Activated naive CD8-positive, alpha-beta T cell treated with anti-CD3 and anti-CD28 coated beads, Interleukin-2, amount 10 ng/mL, durations not matched to agents 7 days and 5 days (primary cell): ENCODE results near the gene ATP6V0C. TPM values are rescaled to one million over a fixed set of nuclear protein-coding genes. Genes with fewer than 3 reads are reported as not detected.
A peak's percentile ranks its signal among the peaks of the same experiment; 100 is the strongest.

Source experiments
- ATAC-seq: fragments of 150-1000 bp; cut with Tn5 transposase; one replicate; pipeline ENCODE4 v1.10.0; 2021; ENCODE audit warnings: low read depth, moderate library complexity
- POLR2A ChIA-PET: fragments of 350-600 bp; sonication (Branson Sonifier 250); formaldehyde crosslinking; loops from one replicate; lab custom pipeline; 2021; ENCODE audit warnings: antibody characterized with exemption; lab: Charles Lee
- DNase-seq: peaks from one replicate; pipeline ENCODE4 v3.0.0; 2021
- H3K27ac Mint-ChIP-seq: one replicate; pipeline ENCODE4 v1.8.0; 2022; ENCODE audit warnings: mild to moderate bottlenecking, mixed read lengths
- H3K27me3 Mint-ChIP-seq: one replicate; pipeline ENCODE4 v1.8.0; 2022; ENCODE audit warnings: mild to moderate bottlenecking, moderate library complexity, mixed read lengths
- H3K36me3 Mint-ChIP-seq: one replicate; pipeline ENCODE4 v1.8.0; 2021; ENCODE audit warnings: mild to moderate bottlenecking, mixed read lengths
- H3K4me1 Mint-ChIP-seq: one replicate; pipeline ENCODE4 v1.8.0; 2021; ENCODE audit warnings: mixed read lengths
- H3K4me3 Mint-ChIP-seq: one replicate; pipeline ENCODE4 v1.8.0; 2022; ENCODE audit warnings: mild to moderate bottlenecking, moderate library complexity, mixed read lengths
- H3K9me3 Mint-ChIP-seq: one replicate; pipeline ENCODE4 v1.8.0; 2021; ENCODE audit warnings: mixed read lengths
- total RNA-seq, 2 experiments: library from RNA; stranded (reverse); gene quantifications; one replicate each; pipeline ENCODE4 v1.2.3, GENCODE V29; 2021

ATP6V0C gene
- total RNA-seq, 2 experiments from 2014 or later, result 117 to 122 TPM

GRCh38 chr16:2514333-2515179 lies 804 bp downstream of the ATP6V0C start:
- peak; percentile 63 for DNase-seq
- Mint-ChIP-seq H3K4me1 (peaks cover 35% of the 10 kb centered on the region), H3K27ac (peak overlapping the region; percentile 93), H3K27me3 (peaks cover 8% of the 10 kb centered on the region), H3K4me3 (peak overlapping the region; percentile 94), H3K36me3 (peaks cover 8% of the 10 kb centered on the region), H3K9me3 (no peaks in the 10 kb centered on the region)
- POLR2A ChIA-PET, result interaction anchor here (0.6 to 4.0 kb wide), 10 partner anchors 12 to 360 kb away, joined by 3 to 43 read pairs (median 4); partner anchors contain the start of genes CEMP1, ECI1, PDPK1 and TEDC2
- peak; percentile 6 for ATAC-seq

GRCh38 chr16:2515180-2515851 lies 1.6 kb downstream of the ATP6V0C start:
- H3K27ac Mint-ChIP-seq, result peak overlapping the region; percentile 93
- peaks cover 8% of the 10 kb centered on the region for H3K27me3 Mint-ChIP-seq
- no peaks in the 10 kb centered on the region for H3K9me3 Mint-ChIP-seq
- peak overlapping the region; percentile 94 for H3K4me3 Mint-ChIP-seq
- H3K4me1 Mint-ChIP-seq, result peaks cover 40% of the 10 kb centered on the region
- POLR2A ChIA-PET, result interaction anchor here (0.7 to 4.0 kb wide), 10 partner anchors 11 to 360 kb away, joined by 3 to 43 read pairs (median 4); partner anchors contain the start of genes CEMP1, ECI1, PDPK1 and TBC1D24
- H3K36me3 Mint-ChIP-seq, result peaks cover 10% of the 10 kb centered on the region
- no peak for ATAC-seq
- no peak for DNase-seq

DNA sequence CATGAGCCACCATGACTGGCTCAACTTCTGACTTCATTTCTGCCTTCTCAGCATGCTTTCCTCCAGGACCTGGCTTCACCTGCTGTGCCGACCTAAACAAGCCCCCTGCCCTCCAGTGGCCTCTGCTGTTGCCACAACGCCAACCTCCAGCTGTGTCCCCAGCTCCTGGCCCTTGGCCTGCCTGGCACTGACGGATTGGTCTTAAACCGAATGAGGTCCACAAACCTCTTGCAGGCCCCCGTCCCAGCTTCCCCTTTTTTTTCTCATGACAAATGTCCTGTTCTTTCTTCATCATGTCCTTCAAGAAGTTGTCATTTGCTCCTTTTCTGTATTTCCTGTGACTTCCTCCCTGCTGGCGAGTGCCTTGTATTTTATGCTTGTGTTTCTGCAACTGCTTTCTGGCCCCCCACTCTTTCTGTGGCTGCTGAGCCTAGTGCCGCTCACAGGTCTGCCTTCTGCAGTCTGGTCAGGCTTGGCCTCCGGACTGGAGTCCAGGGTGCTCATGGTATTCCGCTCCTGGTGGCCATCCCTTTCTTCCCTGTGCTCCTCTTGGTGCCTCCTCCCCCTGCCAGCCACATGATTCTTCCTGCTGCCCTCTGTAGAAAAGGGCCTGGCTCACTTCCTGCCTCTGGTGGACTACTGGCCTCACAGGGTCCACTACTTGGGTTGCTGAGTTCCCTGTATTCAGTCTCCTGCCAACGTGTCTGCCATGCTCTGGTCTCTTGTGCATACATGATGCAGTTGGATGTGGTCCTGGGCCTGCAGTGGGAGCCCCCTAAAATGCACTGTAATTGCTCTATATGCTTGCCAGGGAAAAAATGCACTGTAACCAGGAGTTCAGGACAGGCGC lies 2.9 kb downstream of the ATP6V0C start:
- DNase-seq (no peak), ATAC-seq (no peak)
- Mint-ChIP-seq H3K27me3 (peaks cover 8% of the 10 kb centered on the region), H3K9me3 (no peaks in the 10 kb centered on the region), H3K27ac (peak overlapping the region; percentile 93), H3K4me1 (peaks cover 43% of the 10 kb centered on the region), H3K4me3 (peak overlapping the region; percentile 94), H3K36me3 (peaks cover 10% of the 10 kb centered on the region)
- POLR2A ChIA-PET, result interaction anchor here (1.2 to 4.0 kb wide), 2 partner anchors 15 kb away, joined by 3 to 43 read pairs; partner anchors contain the start of gene CEMP1

DNA sequence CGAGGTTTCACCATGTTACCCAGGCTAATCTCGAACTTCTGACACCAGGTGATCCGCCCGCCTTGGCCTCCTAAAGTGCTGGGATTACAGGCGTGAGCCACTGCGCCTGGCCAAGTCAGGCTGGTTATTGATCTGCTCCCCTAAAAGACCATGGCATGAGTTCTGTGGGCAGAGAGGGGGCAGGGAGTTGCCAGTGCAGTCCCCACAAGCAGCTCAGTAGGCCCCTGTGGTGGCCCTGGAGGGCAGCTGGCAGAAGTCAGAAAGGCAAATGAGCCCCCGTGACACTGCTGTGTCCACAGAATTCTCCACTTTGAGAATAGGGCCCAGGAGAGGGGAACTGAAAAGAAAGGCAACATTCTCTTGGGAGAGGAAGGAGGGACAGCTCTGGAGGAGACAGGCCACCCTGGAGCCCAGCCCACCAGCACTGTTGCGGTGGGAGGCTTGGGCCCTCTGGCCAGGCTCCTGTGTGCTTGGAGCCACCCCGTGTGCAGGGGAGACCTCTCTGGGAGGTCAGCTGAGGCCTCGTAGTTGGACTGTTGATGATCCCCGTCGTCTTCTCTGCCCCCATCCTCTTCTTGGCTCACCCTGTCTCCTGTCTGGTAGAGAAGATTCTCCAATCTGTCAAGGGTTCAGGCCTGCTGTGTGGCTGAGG lies 4.3 kb downstream of the ATP6V0C start:
- Mint-ChIP-seq H3K27ac (peak overlapping the region; percentile 93), H3K9me3 (no peaks in the 10 kb centered on the region), H3K4me3 (no peak overlapping the region), H3K4me1 (peaks cover 39% of the 10 kb centered on the region), H3K36me3 (peaks cover 10% of the 10 kb centered on the region), H3K27me3 (no peaks in the 10 kb centered on the region)
- POLR2A ChIA-PET, result interaction anchor here (3.3 kb wide), 1 partner anchor 14 kb away, joined by 69 read pairs; the partner anchor contains the start of gene CEMP1
- no peak for DNase-seq
- ATAC-seq, result no peak

DNA sequence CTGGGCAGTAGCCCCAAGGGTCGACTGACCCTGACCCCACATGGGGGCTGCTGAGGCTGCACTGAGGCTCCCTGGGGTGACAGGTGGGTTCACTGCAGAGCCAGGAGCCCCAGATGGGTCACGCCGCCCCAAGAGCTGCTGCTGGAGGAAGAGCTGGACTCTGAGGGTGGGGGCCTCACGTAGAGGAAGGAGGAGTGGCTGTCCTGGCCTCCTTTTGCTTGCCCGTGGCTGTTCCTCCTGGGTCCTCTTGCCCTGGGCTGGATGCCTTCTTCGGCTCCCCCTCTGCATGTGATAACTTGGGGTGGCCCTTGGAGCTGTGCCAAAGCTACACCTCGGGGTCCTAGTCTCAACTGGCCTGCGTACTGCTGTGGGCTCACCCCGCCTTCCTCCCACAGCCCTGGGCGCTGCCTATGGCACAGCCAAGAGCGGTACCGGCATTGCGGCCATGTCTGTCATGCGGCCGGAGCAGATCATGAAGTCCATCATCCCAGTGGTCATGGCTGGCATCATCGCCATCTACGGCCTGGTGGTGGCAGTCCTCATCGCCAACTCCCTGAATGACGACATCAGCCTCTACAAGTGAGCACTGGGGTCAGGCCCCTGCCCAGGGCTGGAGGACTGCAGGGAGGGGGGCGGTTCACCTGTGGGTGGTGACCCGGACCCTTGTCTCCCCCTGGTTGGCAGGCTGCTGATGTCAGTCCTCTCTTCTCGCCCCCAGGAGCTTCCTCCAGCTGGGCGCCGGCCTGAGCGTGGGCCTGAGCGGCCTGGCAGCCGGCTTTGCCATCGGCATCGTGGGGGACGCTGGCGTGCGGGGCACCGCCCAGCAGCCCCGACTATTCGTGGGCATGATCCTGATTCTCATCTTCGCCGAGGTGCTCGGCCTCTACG lies 5.3 kb downstream of the ATP6V0C start:
- Mint-ChIP-seq H3K27me3 (no peaks in the 10 kb centered on the region), H3K4me3 (peak overlapping the region; percentile 82), H3K4me1 (peaks cover 37% of the 10 kb centered on the region), H3K9me3 (no peaks in the 10 kb centered on the region), H3K36me3 (peaks cover 12% of the 10 kb centered on the region), H3K27ac (peak overlapping the region; percentile 93)
- DNase-seq (no peak), ATAC-seq (no peak)
- POLR2A ChIA-PET, result interaction anchor here (0.6 to 3.3 kb wide), 6 partner anchors 13 to 179 kb away, joined by 3 to 69 read pairs (median 6); partner anchors contain the start of genes ABCA3, CCNF, CEMP1 and PDPK1

- Mint-ChIP-seq H3K4me3 (peak overlapping the region; percentile 82), H3K27ac (peak overlapping the region; percentile 93), H3K27me3 (no peaks in the 10 kb centered on the region), H3K4me1 (peaks cover 36% of the 10 kb centered on the region), H3K36me3 (peaks cover 16% of the 10 kb centered on the region), H3K9me3 (no peaks in the 10 kb centered on the region)
- DNase-seq (no peak), ATAC-seq (peak; percentile 2)
- POLR2A ChIA-PET, result interaction anchor here (0.6 to 3.3 kb wide), 6 partner anchors 12 to 179 kb away, joined by 3 to 69 read pairs (median 6); partner anchors contain the start of genes ABCA3, CCNF, CEMP1 and PDPK1
Observed at GRCh38 chr16:2519711-2520080, 5.9 kb downstream of the ATP6V0C start.

GRCh38 chr16:2520097-2520783 lies 6.5 kb downstream of the ATP6V0C start, which contains the start of gene AMDHD2:
Gene AMDHD2, plus strand, starts transcription at chr16:2520371. Its CDS starts 88 bp downstream, at chr16:2520459.
- no peaks in the 10 kb centered on the region for H3K27me3 Mint-ChIP-seq
- H3K36me3 Mint-ChIP-seq, result peaks cover 16% of the 10 kb centered on the region
- POLR2A ChIA-PET, result interaction anchor here (0.6 to 3.3 kb wide), 13 partner anchors 9 to 305 kb away, joined by 3 to 69 read pairs (median 3); partner anchors contain the start of genes ABCA3, CCNF, CEMP1 and PDPK1
- H3K4me3 Mint-ChIP-seq, result peak within 1 kb of the TSS; percentile 83
- H3K9me3 Mint-ChIP-seq, result no peaks in the 10 kb centered on the region
- DNase-seq (peak; percentile 92), ATAC-seq (peak; percentile 64)
- peaks cover 34% of the 10 kb centered on the region for H3K4me1 Mint-ChIP-seq
- peak within 1 kb of the TSS; percentile 93 for H3K27ac Mint-ChIP-seq

DNA sequence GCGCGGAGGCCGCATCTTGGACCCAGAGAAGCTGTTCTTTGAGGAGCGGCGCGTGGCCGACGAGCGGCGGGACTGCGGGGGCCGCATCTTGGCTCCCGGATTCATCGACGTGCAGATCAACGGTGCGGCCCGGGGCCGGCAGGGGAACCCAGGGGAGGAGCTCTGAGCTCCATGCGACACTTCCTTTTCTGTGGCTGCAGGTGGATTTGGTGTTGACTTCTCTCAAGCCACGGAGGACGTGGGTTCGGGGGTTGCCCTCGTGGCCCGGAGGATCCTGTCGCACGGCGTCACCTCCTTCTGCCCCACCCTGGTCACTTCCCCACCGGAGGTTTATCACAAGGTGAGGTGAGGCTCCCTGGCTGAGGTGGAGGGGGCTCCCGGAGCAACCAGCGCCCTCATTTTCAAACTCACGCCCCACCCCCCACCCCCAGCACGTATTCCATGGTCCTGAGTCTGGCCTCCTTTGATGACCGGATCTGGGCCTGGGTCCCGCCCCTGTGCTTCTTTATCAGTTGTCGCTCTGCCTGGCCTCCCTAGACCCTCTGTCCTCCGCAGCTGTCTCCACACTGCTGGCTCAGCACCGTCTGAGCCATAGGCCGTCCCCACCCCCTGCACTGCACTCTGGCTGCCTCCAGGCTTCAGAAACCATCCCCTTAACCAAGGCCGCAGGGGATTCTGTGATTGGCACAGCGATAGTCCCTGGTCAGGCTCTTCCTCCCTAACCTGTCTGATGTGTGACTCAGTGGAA lies 7.2 kb downstream of the ATP6V0C start:
- Mint-ChIP-seq H3K36me3 (peaks cover 16% of the 10 kb centered on the region), H3K4me1 (peaks cover 27% of the 10 kb centered on the region), H3K9me3 (no peaks in the 10 kb centered on the region), H3K27me3 (no peaks in the 10 kb centered on the region), H3K4me3 (peak overlapping the region; percentile 83), H3K27ac (peak overlapping the region; percentile 88)
- ATAC-seq, result peak; percentile 65
- POLR2A ChIA-PET, result interaction anchor here (0.5 to 3.3 kb wide), 12 partner anchors 10 to 556 kb away, joined by 3 to 69 read pairs (median 3); partner anchors contain the start of genes ABCA3, CEMP1, PDPK1 and PGP
- peak; percentile 72 for DNase-seq

GRCh38 chr16:2523801-2524231 lies 10.1 kb downstream of the ATP6V0C start:
- POLR2A ChIA-PET, result no interaction called here
- peaks cover 8% of the 10 kb centered on the region for H3K36me3 Mint-ChIP-seq
- ATAC-seq, result no peak

DNA sequence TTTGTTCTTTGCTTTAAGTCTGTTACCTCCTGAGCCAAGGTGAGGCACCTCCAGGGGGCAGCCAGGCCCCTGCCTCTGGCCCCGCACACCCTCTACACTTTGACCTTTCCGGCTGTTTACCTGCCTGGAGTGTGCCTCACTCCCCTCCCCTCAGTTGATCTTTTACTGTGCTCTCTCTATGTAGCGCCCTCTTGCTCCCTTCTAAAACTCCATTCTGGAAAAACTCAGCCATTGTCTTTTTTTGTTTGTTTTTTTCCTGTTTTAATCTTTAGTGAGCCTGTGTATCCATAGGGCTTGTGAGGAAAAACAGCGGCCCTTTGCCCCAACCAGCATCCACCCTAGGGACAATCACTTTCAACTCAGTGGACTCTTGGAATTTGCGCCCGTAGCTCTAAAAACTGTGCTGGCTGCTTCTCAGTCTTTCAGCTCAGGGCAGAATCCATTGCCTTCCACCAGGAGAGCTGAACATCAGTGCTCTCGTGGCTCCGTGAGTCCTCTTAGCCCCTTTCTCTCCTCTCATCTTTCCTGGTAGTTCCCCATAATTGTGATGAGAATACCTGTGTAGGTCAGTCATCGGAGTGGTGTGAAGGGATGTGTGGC lies 10.7 kb downstream of the ATP6V0C start:
- peaks cover 9% of the 10 kb centered on the region for H3K4me1 Mint-ChIP-seq
- H3K4me3 Mint-ChIP-seq, result no peak overlapping the region
- H3K9me3 Mint-ChIP-seq, result no peaks in the 10 kb centered on the region
- no peaks in the 10 kb centered on the region for H3K27me3 Mint-ChIP-seq
- DNase-seq (no peak), ATAC-seq (no peak)
- H3K36me3 Mint-ChIP-seq, result peaks cover 8% of the 10 kb centered on the region
- H3K27ac Mint-ChIP-seq, result peak overlapping the region; percentile 28
- POLR2A ChIA-PET, result no interaction called here

More at GRCh38 chr16:2523801-2524231, 10.1 kb downstream of the ATP6V0C start:
- Mint-ChIP-seq H3K4me1 (peaks cover 11% of the 10 kb centered on the region), H3K27ac (peak overlapping the region; percentile 48), H3K27me3 (no peaks in the 10 kb centered on the region), H3K4me3 (no peak overlapping the region), H3K9me3 (no peaks in the 10 kb centered on the region)
- no peak for DNase-seq
